Effector CD4-positive, alpha-beta T cell (primary cell): ENCODE results near the gene SLC10A4. TPM values are rescaled to one million over a fixed set of nuclear protein-coding genes. Genes with fewer than 3 reads are reported as not detected.
"Not testable (repeated sequence)": the region's sequence is repeated elsewhere in the genome, so short reads cannot be mapped to it uniquely, and the experiment has no call there.

Experiments
- DNase-seq: peaks from one replicate; pipeline ENCODE4 v3.0.0-alpha.2; 2020
- total RNA-seq: gene quantifications from one replicate; lab custom pipeline; 2026; lab: John Stamatoyannopoulos, UW

SLC10A4 gene, protein sequence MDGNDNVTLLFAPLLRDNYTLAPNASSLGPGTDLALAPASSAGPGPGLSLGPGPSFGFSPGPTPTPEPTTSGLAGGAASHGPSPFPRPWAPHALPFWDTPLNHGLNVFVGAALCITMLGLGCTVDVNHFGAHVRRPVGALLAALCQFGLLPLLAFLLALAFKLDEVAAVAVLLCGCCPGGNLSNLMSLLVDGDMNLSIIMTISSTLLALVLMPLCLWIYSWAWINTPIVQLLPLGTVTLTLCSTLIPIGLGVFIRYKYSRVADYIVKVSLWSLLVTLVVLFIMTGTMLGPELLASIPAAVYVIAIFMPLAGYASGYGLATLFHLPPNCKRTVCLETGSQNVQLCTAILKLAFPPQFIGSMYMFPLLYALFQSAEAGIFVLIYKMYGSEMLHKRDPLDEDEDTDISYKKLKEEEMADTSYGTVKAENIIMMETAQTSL
- not detected for total RNA-seq

DNA sequence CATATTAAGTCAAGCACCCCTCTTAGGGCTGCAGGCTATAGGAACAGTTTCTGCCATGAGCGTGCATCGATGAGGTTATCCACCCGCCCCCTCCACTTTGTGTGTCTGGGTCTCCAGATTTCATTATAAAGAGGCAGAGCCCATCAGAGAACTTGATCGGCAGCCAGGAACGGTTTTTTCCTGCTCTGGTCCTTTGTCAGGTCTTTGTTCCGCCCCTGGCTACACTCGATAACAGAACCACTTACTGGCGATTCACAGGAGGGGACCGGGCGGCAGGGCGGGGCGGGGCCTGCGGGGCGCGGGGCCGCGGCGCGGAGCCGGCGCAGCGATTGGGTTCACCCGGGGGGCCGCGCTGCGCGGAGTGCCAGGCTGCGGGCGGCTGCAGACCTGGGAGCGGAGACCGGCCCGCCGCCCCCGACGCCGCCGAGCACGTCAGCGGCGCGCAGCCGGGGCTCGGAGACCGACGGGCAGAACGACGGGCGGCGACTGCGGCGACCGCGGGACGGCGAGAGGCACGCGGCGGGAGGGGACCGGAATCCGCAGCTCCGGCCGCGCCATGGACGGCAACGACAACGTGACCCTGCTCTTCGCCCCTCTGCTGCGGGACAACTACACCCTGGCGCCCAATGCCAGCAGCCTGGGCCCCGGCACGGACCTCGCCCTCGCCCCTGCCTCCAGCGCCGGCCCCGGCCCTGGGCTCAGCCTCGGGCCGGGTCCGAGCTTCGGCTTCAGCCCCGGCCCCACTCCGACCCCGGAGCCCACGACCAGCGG lies at the start of gene SLC10A4:
SLC10A4 (plus strand) TSS at position 338 of the 771 bp plus-strand sequence; CDS start at position 557, 219 bp downstream.
- DNase-seq: no peak

DNA sequence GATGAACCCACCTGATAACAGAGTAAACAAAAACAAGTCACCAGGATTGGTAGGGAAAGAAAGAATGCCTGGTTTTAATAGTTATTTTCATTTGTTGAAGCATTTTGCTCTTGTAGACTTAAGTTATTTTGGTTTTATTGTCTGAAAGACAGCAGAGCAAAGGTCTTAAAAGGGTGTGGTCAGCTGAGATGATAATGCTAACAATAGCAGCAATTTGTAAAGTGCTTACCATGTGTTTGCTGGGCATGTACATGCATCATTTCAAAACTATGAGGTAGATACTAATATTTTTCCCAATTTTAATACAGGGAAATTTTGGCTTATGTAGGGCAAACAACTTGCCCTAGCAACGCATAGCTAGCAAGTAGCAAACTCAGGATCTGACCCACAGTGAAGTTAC lies 46.8 kb upstream of the SLC10A4 start:
- no peak for DNase-seq

DNA sequence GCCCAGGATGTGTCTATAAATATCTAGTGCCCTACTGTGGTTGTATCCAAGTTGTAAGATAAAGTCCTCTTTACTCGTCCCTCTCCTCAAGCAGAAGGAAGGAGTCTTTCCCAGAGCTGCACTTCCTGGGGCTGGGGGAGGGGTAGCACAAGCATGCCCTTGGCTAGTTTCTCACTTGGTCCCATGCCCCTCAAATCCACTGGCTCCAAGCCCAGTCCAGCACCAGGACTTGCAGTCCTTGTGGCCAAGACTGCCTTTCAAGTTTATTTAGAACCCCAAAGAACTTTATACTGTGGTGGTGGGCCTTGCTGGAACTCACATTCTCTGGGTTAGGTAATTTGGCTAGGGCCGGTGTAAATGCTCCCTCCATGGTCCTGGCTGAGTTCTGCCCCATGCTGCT lies 43.2 kb upstream of the SLC10A4 start:
- DNase-seq: no peak

DNA sequence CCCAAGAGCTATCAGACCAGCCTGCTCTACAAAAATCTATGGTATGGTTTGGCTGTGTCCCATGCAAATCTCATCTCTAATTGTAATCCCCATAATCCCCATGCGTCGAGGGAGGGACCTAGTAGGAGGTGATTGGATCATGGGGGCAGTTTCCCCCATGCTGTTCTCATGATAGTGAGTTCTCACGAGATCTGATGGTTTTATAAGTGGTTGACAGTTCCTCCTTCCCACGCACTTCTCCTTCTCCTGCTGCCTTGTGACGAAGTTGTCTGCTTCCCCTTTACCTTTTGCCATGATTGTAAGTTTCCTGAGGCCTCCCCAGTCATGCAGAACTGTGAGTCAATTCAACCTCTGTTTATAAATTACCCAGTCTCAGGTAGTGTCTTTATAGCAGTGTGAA lies 42.2 kb upstream of the SLC10A4 start:
- not testable (repeated sequence) for DNase-seq

DNA sequence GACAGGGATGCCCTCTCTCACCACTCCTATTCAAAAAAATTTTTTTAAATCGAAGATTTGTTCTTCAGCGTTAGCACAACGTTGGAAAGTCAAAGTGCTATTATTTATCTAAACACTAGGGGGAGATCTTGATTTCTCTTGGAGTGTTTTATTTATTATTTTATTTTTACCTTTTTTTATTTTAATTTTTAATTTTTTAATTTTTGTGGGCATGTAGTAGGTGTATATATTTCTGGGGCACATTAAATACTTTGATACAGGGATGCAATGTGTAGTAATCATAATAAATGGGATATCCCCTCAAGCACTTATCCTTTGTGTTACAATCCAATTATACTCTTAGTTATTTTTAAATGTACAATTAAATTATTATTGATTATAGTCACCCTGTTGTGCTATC lies 37.4 kb upstream of the SLC10A4 start:
- no peak for DNase-seq

DNA sequence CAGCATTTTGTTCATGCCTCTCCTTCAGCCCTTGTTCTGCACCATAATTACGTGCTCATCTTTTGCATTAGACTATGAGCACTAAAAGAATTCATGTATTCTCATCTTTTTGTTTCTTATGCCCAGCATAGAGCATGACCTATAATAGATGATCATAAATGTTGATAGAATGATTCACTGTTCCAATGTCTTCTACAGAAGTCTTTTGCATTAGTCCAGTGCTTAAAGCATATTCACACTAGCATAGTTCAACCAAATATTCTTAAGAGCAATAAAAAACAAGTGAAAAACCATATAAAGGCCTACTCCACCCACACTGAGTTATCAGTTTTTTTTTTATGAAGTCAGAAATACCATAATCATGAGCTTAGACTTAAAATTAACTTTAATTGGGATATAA lies 36.5 kb upstream of the SLC10A4 start:
- DNase-seq: no peak

DNA sequence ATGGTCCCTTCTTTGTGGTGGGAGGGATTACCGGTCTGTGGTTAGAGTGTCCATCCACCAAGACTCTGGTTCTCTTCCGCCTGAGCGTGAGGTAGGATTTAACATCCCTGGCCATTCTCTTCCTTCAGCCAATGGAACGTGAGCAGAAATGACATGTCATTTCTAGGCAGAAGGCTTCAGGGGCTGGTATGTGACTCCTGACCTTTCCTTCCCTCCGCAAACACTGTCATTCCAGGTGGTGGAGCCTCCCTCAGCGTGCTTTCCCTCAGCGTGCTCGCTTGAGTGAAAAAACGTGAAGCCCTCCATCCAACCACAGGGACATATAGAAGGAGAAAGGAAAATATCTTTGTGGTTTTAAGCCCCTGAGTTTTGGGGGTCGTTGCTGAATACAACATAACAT lies 34.0 kb upstream of the SLC10A4 start:
- DNase-seq: no peak

DNA sequence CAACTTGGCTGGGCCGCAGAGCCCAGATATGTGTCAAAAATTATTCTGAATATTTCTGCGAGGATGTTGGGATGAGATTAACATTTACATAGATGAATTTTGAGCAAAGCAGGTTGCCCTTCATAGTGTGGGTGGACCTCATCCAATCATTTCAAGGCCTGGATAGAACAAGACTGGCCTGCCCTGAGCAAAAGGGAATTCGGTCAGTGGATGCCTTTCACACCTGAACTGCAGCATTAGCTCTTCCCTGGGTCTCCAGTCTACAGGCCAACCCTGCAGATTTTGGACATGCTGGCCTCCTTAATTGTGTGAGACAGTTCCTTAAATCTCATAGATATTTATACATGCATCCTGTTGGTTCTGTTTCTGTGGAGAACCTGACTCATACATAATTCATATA lies 32.4 kb upstream of the SLC10A4 start:
- DNase-seq: no peak

DNA sequence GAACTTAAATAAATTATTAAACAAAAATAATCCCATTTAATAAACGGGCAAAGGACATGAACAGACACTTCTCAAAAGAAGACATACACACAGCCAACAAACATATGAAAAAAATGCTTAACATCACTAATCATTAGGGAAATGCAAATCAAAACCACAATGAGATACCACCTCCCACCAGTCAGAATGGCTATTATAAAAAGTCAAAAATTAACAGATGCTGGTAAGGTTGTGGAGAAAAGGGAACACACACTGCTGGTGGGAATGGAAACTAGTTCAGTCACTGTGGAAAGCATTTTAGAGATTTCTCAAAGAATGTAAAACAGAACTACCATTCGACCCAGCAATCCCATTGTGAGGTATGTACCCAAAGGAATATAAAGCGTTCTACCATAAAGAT lies 31.5 kb upstream of the SLC10A4 start:
- not testable (repeated sequence) for DNase-seq

DNA sequence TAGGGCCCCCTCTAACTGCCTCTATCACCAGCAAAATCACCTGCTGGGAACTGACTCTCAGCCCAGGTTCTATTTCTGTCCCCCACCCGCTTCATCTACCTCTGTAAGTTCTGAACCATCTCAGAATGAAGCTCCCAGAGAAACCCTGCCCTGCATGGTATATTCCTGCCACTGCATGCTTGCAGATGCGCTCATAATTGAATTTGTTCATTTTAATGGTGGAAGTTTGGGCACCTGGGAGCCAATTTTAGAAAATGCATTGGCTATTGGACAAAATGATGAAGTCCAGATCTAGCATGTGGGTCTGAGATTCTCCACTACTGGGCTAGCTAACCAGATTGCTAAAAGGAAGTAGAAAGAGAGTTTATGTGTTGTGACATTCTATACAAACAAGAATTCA lies 28.6 kb upstream of the SLC10A4 start:
- DNase-seq: no peak

DNA sequence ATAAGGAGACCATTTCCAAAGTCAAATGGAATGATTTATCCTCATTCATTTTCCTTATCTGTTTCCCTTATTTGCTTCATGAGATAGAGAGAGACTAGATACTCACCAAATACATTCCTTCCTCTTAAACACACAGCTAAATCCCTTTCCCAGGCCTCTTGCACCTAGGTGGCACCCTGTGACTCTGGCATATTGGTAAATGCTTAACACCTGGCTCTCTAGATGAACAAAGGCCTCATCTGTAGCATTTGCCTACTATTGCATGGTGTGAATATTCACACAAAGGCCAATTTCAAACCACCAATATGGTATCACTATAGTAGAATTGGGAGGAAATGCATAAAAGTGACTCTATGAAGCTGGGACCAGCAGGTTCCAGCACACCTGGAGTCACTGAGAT lies 22.1 kb upstream of the SLC10A4 start:
- DNase-seq: no peak

DNA sequence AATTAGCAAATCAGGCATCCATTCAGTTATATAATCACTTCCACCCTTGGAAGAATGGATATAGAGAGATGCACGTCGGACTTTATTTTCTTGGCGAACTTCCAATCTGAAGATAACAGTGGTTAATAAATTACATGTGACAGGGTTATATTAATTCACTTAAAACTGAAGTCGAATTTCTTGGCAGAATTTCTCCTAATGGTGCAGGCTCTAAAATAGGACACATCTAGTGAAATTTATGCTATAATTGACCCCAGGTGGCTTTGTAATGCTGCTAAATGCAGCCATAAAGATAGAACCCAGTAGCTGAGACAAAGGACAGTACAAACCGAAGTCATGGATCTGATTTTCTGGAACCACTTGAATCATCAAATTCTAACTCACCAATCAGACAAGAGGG lies 20.8 kb upstream of the SLC10A4 start:
- no peak for DNase-seq

DNA sequence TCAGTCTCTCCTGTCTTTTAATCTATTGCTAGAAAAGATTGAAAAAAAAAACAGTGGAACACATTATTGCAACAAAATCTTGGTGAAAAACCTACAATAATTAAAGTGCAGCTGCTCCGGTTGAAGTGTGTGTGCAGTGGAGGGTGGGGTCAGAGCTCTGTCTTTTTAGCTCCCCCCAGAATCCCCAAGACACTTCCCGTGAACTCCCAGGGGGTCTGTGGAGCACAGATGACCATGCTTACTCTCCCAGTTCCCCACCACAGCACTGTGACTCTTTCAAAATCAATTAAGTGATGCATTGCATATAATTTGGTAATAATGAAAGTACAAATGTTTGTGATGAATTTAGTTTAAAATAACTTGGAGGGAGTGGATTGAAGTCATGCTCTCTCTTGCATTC lies 15.7 kb upstream of the SLC10A4 start:
- DNase-seq: no peak

DNA sequence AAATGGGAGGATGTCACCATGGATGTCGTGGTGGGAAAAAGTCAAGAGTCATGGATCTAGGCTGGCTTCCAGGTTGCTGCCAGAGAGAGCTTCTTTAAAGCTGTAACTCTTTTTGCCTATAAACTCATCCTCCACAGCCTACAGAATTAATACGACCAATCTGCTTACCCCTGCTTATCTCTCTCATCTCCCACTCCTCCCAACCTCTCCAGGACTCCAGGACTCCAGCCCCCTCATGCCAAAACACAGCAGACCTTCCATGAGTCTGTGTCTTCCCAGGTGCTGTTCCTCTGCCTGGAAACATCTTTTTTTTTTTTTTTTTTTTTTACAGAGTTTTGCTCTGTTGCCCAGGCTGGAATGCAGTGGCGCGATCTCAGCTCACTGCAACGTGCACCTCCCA lies 15.3 kb upstream of the SLC10A4 start:
- DNase-seq: no peak

DNA sequence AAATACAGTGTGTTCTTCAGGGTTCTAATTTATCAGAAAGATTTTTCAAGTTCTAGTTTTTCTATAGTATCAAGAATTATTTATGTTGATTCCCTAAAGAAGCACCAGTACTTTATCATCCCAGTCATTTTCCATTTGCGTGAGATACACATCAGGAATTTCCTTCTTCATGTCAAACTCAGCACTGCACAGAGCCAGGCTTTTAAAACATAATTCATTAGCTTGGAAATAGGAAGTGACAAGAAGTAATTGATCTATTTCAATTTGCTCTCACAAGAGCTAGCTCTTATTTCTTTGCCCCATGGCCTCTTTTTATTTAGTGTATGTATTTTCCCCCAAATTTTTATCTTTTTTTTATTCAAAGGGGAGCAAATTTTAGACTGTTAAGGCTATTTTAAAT lies 13.0 kb upstream of the SLC10A4 start:
- DNase-seq: no peak

DNA sequence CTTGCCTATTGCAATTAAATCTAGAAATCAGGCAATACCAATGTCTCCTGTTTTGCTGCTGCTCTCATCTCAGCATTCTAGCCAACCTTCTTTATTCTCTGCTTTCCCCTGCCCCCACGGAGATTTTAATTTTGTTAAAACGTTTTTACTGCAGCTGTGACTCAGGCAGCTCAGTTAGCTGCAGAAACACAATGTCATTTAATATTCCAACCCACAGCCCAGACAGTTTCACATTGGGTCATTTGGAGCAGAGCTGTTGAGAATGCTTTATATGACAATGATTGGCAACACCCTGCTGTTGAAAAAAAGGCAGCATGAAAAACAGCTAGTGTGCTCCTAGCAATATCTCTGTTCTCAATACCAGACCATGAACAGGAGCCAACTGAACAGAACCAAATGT lies 12.6 kb upstream of the SLC10A4 start:
- no peak for DNase-seq

DNA sequence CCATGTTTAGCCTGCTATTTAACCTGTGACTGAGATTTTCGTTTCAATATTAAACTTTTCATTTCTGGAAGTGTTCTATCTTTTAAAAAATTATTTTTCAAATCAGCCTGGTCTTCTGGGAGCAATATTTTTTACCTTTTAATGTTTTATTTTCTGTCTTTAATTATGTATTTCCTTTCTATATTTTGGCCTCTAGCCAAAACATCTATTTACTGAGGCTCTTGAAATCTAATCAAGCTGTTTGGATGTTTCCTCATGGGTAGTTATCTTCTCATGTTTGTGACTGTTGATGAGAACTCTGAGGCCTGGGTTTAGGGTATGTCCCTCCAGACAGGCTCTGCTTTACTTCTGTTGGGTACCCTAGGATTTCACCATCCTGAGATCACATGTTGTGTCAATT lies 10.3 kb upstream of the SLC10A4 start:
- no peak for DNase-seq

DNA sequence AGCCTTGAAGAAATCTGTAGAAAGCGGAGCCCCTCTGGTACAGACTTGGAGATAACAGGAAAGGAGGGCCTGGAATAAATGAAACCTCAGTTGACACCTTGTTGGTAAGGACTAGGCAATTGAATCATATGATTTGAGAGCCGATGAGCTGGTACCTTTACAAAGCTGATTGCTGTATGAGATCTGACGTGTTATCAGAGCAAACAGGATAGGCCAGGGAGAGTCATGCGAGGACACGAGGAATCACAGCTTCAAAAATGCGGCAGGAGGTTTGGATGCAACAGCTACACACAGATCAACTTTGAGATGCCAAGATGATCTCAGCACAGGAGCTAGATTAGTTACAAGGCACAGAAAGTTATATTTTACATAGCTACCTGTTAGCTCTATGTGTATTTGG lies 7.4 kb upstream of the SLC10A4 start:
- no peak for DNase-seq

DNA sequence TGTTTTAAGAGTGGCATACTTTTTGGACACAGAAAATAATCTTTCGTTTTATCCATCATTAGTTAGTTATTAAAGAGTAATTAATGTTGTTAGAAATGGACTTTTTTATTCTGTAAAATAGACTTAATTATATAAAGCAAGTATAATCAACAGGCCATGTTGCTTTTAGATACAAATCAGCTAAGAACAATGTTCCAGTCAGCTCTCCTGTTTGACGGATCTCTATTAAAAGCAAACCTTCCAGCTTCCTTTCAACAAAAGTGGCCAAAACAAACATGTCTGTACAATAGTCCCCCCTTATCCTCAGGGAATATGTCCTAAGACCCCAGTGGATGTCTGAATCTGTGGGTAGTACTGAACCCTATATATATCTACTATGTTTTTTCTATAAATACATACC lies 4.9 kb upstream of the SLC10A4 start:
- no peak for DNase-seq

DNA sequence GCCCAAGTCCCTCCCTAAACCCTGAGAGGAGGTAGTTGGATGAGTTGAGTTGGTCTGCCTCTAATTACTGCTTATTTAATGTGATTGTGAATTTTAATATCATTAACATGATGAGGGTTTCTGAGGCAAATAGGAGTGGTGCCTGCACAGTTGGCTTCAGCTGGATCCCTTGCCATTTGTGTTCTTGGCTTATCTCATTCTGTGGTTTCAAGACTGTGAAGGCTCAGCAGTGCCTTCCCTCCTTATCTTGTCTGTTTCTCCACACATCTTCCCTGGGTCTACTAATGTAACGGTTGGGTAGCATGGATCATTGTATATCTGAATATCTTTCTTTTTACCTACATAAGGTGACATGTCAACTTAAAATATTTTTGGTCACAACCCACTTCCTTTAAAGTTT lies 1.6 kb upstream of the SLC10A4 start:
- no peak for DNase-seq

DNA sequence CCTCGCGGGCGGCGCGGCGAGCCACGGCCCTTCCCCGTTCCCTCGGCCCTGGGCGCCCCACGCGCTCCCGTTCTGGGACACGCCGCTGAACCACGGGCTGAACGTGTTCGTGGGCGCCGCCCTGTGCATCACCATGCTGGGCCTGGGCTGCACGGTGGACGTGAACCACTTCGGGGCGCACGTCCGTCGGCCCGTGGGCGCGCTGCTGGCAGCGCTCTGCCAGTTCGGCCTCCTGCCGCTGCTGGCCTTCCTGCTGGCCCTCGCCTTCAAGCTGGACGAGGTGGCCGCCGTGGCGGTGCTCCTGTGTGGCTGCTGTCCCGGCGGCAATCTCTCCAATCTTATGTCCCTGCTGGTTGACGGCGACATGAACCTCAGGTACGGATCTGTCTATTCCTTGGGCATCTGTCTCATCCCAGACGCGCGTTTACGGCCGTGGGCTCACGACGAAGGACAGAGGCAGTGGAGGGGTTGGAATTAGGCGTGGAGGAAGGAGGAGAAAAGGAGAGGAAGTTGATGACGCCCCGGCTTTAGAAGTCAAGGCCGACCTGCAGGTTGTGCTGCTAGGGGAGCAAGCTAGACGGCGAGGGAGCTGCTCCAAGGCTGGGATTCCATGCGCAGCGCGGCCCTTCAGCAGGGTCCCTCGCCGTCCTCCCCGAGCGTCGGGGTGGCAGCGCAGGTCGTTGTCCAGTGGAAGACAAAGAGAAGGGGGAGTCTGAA lies 792 bp downstream of the SLC10A4 start:
- DNase-seq: no peak

DNA sequence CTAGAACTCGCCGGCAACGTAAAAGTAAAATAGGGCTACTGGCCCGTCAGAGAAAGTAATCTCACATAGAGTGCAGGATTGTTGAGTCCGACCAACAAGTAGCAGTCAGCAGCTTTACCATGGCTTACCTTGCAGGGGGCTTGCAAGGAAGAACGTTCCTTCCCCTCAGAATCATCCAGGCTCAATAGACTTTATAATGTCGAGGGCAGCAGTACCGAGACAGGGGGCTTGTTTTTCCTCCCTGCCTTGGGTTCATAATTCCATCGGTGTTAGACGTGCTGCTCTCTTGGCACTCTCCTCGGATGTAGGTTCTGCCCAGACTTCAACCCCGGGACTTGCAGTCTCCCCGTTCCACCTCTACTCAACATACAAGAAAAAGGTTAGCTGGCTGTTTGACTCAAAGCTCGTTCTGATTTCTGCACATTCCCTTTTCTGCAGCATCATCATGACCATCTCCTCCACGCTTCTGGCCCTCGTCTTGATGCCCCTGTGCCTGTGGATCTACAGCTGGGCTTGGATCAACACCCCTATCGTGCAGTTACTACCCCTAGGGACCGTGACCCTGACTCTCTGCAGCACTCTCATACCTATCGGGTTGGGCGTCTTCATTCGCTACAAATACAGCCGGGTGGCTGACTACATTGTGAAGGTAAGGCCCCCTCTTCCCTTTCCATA lies 1.5 kb downstream of the SLC10A4 start:
- DNase-seq: no peak

DNA sequence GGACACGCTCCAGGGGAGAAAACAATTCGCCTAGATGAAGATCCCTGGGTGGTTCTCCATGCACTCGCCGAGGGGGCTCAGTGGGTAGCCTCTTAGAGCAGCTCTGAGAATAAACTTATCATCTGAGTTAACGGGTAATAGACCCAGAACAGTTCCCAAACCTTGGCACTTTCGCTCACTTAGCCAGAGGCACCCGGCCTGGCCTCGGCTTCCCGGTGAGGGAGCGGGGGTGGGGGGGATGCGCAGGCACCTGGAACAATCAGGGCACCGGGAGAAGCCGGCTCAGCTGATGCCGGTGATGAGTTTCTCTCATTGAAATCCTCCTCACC lies 6.5 kb downstream of the SLC10A4 start:
- DNase-seq: no peak
